Activated CD4-positive, alpha-beta T cell treated with anti-CD3 and anti-CD28 coated beads, Interleukin-2, amount 10 ng/mL, durations not matched to agents 24 days and 14 days (primary cell): Measurements from ENCODE around the gene FXYD6. TPM values are rescaled to one million over a fixed set of nuclear protein-coding genes. Genes with fewer than 3 reads are reported as not detected.
A peak's percentile ranks its signal among the peaks of the same experiment; 100 is the strongest.

Experiments
- DNase-seq: peaks from one replicate; pipeline ENCODE4 v3.0.0; 2022
- H3K27ac Mint-ChIP-seq: one replicate; pipeline ENCODE4 v1.8.0; 2022; ENCODE audit warnings: mild to moderate bottlenecking, mixed read lengths
- H3K27me3 Mint-ChIP-seq: one replicate; pipeline ENCODE4 v1.8.0; 2022; ENCODE audit warnings: mixed read lengths
- H3K36me3 Mint-ChIP-seq: one replicate; pipeline ENCODE4 v1.8.0; 2022; ENCODE audit warnings: low read depth, mild to moderate bottlenecking, mixed read lengths
- H3K4me1 Mint-ChIP-seq: one replicate; pipeline ENCODE4 v1.8.0; 2021; ENCODE audit warnings: mixed read lengths
- H3K4me3 Mint-ChIP-seq: one replicate; pipeline ENCODE4 v1.8.0; 2022; ENCODE audit warnings: mild to moderate bottlenecking, moderate library complexity, mixed read lengths
- H3K9me3 Mint-ChIP-seq: one replicate; pipeline ENCODE4 v1.8.0; 2021; ENCODE audit warnings: mixed read lengths
- intact Hi-C: fragments of 100-400 bp; cut with micrococcal nuclease; formaldehyde crosslinking; loops from one replicate; pipeline ENCODE4 v1.15.1; 2023
- total RNA-seq: library from RNA; stranded (reverse); gene quantifications from 2 replicates; pipeline ENCODE4 v1.2.3, GENCODE V29; 2022

FXYD6 gene
- total RNA-seq, 1 donor from 2014 or later = not detected

DNA sequence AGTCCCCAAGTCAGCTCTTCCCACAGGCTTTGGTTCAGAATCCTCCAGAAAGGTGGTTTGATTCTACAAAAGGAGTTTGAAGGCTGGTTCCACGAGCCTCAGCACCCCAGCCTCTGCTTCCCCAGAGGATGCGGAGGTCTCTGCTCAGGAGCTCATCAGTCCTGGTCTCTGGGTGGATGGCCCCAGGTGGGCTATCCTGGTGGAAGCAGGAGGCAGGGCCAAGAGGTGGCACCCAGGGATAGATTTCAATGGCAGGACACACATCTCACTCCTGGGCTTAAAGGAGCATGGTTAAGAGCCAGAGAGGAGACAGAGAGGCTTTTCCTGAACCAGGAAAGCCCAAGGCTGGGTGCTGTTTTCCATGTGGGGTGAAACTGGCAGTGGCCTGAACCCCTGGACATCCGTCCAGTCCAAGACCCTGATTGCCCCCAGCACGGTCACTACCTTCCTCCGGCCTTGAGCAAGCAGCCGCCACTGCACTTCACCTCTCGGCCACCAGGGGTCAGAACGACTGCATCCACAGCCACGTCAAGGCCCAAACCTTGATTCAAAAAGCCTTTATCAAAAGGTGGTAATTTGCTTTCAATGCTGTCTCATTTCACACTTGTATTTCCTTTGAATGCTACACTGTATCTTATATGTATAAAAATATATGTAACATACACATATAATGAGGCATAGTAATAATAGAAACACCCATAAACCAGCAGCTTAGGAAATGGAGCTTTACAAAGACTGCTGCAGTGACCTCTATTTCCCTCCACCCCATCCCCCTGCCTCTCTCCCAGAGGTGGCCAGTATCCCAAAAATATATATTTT, 32.6 kb downstream of the FXYD6 start:
- H3K36me3 Mint-ChIP-seq = no peaks in the 10 kb centered on the region
- intact Hi-C loops = loop anchor here (1.0 to 2.0 kb wide), 3 partner anchors 35 to 209 kb away; no protein-coding TSS in a partner anchor

GRCh38 chr11:117842131-117842941, 34.1 kb downstream of the FXYD6 start:
- Mint-ChIP-seq H3K27me3 (peaks cover 30% of the 10 kb centered on the region), H3K27ac (peak overlapping the region; percentile 41), H3K4me1 (no peaks in the 10 kb centered on the region), H3K9me3 (no peaks in the 10 kb centered on the region), H3K36me3 (no peaks in the 10 kb centered on the region), H3K4me3 (no peak overlapping the region)
- intact Hi-C loops = no loop called here
- no peak for DNase-seq

More for the DNA sequence above, 32.6 kb downstream of the FXYD6 start:
- Mint-ChIP-seq H3K27ac (no peak overlapping the region), H3K4me1 (no peaks in the 10 kb centered on the region), H3K27me3 (peaks cover 22% of the 10 kb centered on the region), H3K4me3 (no peak overlapping the region), H3K9me3 (no peaks in the 10 kb centered on the region)
- peak; percentile 94 for DNase-seq

GRCh38 chr11:117841551-117842031, 34.9 kb downstream of the FXYD6 start:
- Mint-ChIP-seq H3K4me1 (no peaks in the 10 kb centered on the region), H3K9me3 (no peaks in the 10 kb centered on the region), H3K36me3 (no peaks in the 10 kb centered on the region), H3K27me3 (peaks cover 31% of the 10 kb centered on the region), H3K27ac (no peak overlapping the region), H3K4me3 (no peak overlapping the region)
- intact Hi-C loops = no loop called here
- no peak for DNase-seq

DNA sequence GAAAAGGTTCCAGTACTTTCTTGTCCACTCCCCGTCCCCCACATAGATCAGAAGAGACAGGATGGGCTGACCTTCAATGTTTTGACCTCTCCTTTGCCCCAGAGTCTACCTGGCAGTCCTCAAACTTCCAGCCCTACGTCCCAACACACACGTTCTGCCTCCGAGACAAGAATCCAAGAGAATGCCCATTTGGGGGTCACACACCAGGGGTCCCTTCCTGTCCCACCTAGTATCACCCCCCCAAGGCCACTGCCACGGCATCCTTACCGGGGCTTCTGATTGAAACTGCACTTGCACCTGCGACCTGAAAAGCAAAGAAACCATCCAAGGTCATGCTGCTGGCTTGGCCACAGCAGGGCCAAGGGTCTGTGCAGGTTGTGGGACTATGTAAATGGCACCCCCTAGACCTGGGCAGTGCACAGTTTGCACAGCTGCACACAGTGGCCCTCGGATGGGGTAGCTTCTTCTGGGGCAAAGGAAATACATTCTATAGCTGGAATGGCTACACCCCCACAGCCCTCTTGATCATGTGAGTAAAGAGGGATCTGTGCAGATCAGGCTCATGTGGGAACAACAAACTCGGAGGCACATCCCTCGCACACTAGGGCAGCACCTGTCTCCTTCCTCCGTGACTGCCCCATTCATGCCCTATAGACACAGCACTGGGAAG, 35.4 kb downstream of the FXYD6 start:
- Mint-ChIP-seq H3K9me3 (no peaks in the 10 kb centered on the region), H3K4me1 (no peaks in the 10 kb centered on the region), H3K27me3 (peaks cover 33% of the 10 kb centered on the region), H3K27ac (no peak overlapping the region), H3K36me3 (no peaks in the 10 kb centered on the region), H3K4me3 (no peak overlapping the region)
- no peak for DNase-seq
- intact Hi-C loops = no loop called here

DNA sequence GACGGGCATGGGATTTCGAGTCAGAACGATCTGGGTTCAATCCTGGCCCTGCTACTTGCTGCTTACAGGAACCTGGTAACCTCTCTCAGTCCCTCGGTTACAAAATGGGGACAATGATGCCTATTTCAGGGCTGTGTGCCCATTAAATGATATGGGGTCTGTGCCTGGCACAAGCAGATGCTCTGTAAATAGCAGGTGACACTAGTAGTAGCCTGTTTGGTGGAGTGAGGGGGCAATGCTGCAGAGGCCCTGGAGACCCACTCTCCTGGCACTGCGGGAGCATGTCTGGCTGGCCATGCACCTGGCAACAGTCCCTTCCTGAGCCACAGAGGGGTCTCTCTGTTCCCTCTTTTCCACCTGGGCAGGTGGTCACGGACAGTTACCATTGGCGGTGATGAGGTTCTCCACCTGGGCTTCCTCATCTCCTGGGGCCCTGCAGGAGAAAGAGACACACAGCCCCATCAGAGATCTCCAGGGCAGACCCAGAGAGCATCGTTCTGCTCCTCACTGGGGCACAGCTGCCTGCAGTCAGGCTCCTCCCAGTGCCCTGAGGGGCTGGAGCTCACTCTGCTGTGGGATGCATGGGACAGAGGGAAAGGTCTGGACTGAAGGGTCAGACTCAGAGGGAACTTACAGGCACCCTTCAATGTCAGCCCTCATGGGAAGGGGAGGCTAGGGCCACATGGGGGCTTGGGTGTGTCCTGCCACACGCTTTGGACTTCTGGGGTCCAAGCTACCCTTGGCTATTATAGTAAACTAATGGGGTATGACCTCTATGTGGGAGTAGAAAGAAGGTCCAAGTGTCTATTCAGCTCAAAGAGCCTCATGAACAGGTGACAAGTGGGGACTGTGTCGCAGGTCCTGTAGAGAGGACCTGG, 36.3 kb downstream of the FXYD6 start:
- peaks cover 28% of the 10 kb centered on the region for H3K27me3 Mint-ChIP-seq
- H3K4me3 Mint-ChIP-seq = no peak overlapping the region
- intact Hi-C loops = no loop called here
- H3K9me3 Mint-ChIP-seq = no peaks in the 10 kb centered on the region
- DNase-seq = no peak
- no peaks in the 10 kb centered on the region for H3K4me1 Mint-ChIP-seq
- H3K27ac Mint-ChIP-seq = peak overlapping the region; percentile 28
- H3K36me3 Mint-ChIP-seq = no peaks in the 10 kb centered on the region

DNA sequence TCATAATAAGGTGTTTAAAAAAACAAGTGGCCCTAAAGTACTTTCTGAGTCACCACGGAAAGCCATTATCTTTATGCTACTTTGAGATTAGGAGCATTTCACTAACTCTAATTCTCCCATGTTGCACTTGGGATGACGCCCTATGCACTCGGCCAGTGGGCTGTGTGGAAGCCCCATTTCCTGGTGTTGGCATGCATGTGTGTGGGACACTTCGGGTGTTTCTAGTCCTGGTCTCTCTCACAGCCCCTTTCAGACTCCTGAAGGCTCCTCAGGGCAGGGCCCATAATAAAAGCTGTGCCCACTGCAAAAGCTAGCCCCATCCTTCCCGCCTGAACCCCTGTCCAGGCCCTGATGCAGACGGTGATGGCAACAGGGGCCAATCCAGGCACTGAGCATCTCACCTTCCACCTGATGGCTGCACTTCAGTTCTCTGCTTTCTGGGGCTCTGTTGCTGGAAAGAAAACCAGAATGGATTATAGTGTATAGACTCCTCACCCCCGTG, 37.0 kb downstream of the FXYD6 start:
- H3K9me3 Mint-ChIP-seq = no peaks in the 10 kb centered on the region
- no peaks in the 10 kb centered on the region for H3K36me3 Mint-ChIP-seq
- H3K4me1 Mint-ChIP-seq = no peaks in the 10 kb centered on the region
- H3K4me3 Mint-ChIP-seq = no peak overlapping the region
- DNase-seq = no peak
- intact Hi-C loops = no loop called here
- H3K27me3 Mint-ChIP-seq = peaks cover 27% of the 10 kb centered on the region
- H3K27ac Mint-ChIP-seq = no peak overlapping the region

- H3K27ac Mint-ChIP-seq = no peak overlapping the region
- peaks cover 27% of the 10 kb centered on the region for H3K27me3 Mint-ChIP-seq
- no peaks in the 10 kb centered on the region for H3K36me3 Mint-ChIP-seq
- H3K4me1 Mint-ChIP-seq = no peaks in the 10 kb centered on the region
- DNase-seq = no peak
- intact Hi-C loops = no loop called here
- H3K9me3 Mint-ChIP-seq = no peaks in the 10 kb centered on the region
- H3K4me3 Mint-ChIP-seq = no peak overlapping the region
Observed at GRCh38 chr11:117838901-117839300, 37.6 kb downstream of the FXYD6 start.

- no peak for DNase-seq
- Mint-ChIP-seq H3K36me3 (no peaks in the 10 kb centered on the region), H3K27me3 (peaks cover 27% of the 10 kb centered on the region), H3K9me3 (no peaks in the 10 kb centered on the region), H3K27ac (no peak overlapping the region), H3K4me3 (no peak overlapping the region), H3K4me1 (no peaks in the 10 kb centered on the region)
- intact Hi-C loops = no loop called here
Observed at GRCh38 chr11:117837791-117838190, 38.7 kb downstream of the FXYD6 start.

GRCh38 chr11:117837070-117837776, 39.2 kb downstream of the FXYD6 start:
- intact Hi-C loops = no loop called here
- Mint-ChIP-seq H3K9me3 (no peaks in the 10 kb centered on the region), H3K36me3 (no peaks in the 10 kb centered on the region), H3K27me3 (peaks cover 27% of the 10 kb centered on the region), H3K4me3 (no peak overlapping the region), H3K27ac (no peak overlapping the region), H3K4me1 (no peaks in the 10 kb centered on the region)
- no peak for DNase-seq

- peaks cover 27% of the 10 kb centered on the region for H3K27me3 Mint-ChIP-seq
- H3K27ac Mint-ChIP-seq = no peak overlapping the region
- H3K36me3 Mint-ChIP-seq = no peaks in the 10 kb centered on the region
- peaks cover 2% of the 10 kb centered on the region for H3K4me1 Mint-ChIP-seq
- DNase-seq = no peak
- intact Hi-C loops = no loop called here
- H3K9me3 Mint-ChIP-seq = no peaks in the 10 kb centered on the region
- H3K4me3 Mint-ChIP-seq = no peak overlapping the region
Observed at GRCh38 chr11:117836077-117836960, 40.1 kb downstream of the FXYD6 start.

GRCh38 chr11:117835576-117835975, 40.9 kb downstream of the FXYD6 start:
- Mint-ChIP-seq H3K36me3 (no peaks in the 10 kb centered on the region), H3K4me1 (peaks cover 10% of the 10 kb centered on the region), H3K27me3 (peaks cover 25% of the 10 kb centered on the region), H3K27ac (no peak overlapping the region), H3K9me3 (no peaks in the 10 kb centered on the region), H3K4me3 (no peak overlapping the region)
- intact Hi-C loops = no loop called here
- no peak for DNase-seq
